Osteoblast (primary cell): ENCODE data around the gene NBPF4. TPM values are rescaled to one million over a fixed set of nuclear protein-coding genes. Genes with fewer than 3 reads are reported as not detected.

Source experiments
- DNase-seq: peaks from one replicate; pipeline ENCODE4 v3.0.0; 2011; ENCODE audit warnings: low spot score, mixed read lengths; ENCODE audit not compliant: insufficient read length; ENCODE audit errors: missing footprints
- H2AFZ ChIP-seq: 2 replicates; pipeline ENCODE4 v1.6.0; 2011; ENCODE audit warnings: mild to moderate bottlenecking, low read length
- H3K27ac ChIP-seq: 2 replicates; pipeline ENCODE4 v1.5.1; 2011; ENCODE audit warnings: mild to moderate bottlenecking, low read depth, low read length, moderate library complexity
- H3K27me3 ChIP-seq: 2 replicates; pipeline ENCODE4 v1.6.0; 2012; ENCODE audit warnings: mild to moderate bottlenecking, control low read depth, inconsistent platforms, low read length, moderate library complexity; ENCODE audit not compliant: insufficient read depth
- H3K36me3 ChIP-seq: 2 replicates; pipeline ENCODE4 v1.5.1; 2011; ENCODE audit warnings: mild to moderate bottlenecking, low read length, control low read depth, moderate library complexity; ENCODE audit not compliant: insufficient read depth
- H3K4me1 ChIP-seq: 2 replicates; pipeline ENCODE4 v1.5.1; 2011; ENCODE audit warnings: mild to moderate bottlenecking, low read length, control low read depth, moderate library complexity; ENCODE audit not compliant: insufficient read depth
- H3K4me2 ChIP-seq: 2 replicates; pipeline ENCODE4 v1.6.0; 2011; ENCODE audit warnings: mild to moderate bottlenecking, low read length; ENCODE audit not compliant: insufficient read depth
- H3K4me3 ChIP-seq: fragments of 200-600 bp; sonication (generic); 3 replicates; pipeline ENCODE4 v1.5.1; 2012; ENCODE audit warnings: mild to moderate bottlenecking, low read length, inconsistent platforms; ENCODE audit not compliant: insufficient read depth
- H3K79me2 ChIP-seq: 2 replicates; pipeline ENCODE4 v1.6.0; 2012; ENCODE audit warnings: mild to moderate bottlenecking, low read length, control low read depth, inconsistent platforms; ENCODE audit not compliant: insufficient read depth
- H3K9me3 ChIP-seq: 2 replicates; pipeline ENCODE4 v1.5.1; 2011; ENCODE audit warnings: low read depth, low read length, control low read depth
- H4K20me1 ChIP-seq: 2 replicates; pipeline ENCODE4 v1.6.0; 2012; ENCODE audit warnings: mild to moderate bottlenecking, low read length, control low read depth; ENCODE audit not compliant: insufficient read depth
- total RNA-seq: library from RNA; depleted of rRNA; stranded (reverse); fragments of >200 nt; gene quantifications from 2 replicates; pipeline ENCODE4 v1.2.3, GENCODE V29; 2012
- TF ChIP-seq, protein P1 (sequence below): IDR thresholded peaks from 2 replicates; pipeline ENCODE4 v1.5.1; 2011; ENCODE audit warnings: mild to moderate bottlenecking, low read depth, low read length, moderate library complexity; ENCODE audit errors: extremely low read depth

NBPF4 gene
- total RNA-seq, 1 donor = under 0.01 TPM

GRCh38 chr1:108182959-108183700, 60.7 kb downstream of the NBPF4 start:
- Histone ChIP-seq H3K4me2 (no peak overlapping the region), H3K27ac (no peak overlapping the region), H3K4me1 (no peaks in the 10 kb centered on the region), H4K20me1 (peaks cover 9% of the 10 kb centered on the region), H3K4me3 (no peak overlapping the region), H3K36me3 (peaks cover 15% of the 10 kb centered on the region), H3K27me3 (no peaks in the 10 kb centered on the region), H3K9me3 (no peaks in the 10 kb centered on the region), H3K79me2 (peaks cover 41% of the 10 kb centered on the region), H2AFZ (no peak overlapping the region)
- TF ChIP-seq, protein P1, sequence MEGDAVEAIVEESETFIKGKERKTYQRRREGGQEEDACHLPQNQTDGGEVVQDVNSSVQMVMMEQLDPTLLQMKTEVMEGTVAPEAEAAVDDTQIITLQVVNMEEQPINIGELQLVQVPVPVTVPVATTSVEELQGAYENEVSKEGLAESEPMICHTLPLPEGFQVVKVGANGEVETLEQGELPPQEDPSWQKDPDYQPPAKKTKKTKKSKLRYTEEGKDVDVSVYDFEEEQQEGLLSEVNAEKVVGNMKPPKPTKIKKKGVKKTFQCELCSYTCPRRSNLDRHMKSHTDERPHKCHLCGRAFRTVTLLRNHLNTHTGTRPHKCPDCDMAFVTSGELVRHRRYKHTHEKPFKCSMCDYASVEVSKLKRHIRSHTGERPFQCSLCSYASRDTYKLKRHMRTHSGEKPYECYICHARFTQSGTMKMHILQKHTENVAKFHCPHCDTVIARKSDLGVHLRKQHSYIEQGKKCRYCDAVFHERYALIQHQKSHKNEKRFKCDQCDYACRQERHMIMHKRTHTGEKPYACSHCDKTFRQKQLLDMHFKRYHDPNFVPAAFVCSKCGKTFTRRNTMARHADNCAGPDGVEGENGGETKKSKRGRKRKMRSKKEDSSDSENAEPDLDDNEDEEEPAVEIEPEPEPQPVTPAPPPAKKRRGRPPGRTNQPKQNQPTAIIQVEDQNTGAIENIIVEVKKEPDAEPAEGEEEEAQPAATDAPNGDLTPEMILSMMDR = no peak
- no peak for DNase-seq

DNA sequence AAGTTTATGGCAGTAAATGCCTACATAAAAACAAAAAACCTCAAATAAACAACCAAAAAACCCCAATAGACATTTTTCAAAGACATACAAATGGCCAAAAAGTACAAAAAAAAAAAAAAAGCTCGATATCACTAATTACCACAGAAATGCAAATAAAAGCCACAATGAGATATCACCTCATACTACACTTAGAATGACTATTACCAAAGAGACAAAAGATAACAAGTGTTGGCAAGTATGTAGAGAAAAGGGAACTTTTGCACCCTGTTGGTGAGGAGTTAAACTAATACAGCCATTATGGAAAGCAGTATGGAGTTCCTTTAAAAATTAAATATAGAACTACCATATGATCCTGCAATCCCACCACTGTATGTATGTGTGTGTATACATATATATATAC, 64.9 kb downstream of the NBPF4 start:
- no peak overlapping the region for H3K27ac ChIP-seq
- H3K79me2 ChIP-seq = peaks cover 39% of the 10 kb centered on the region
- H4K20me1 ChIP-seq = peaks cover 9% of the 10 kb centered on the region

More for the DNA sequence above, 64.9 kb downstream of the NBPF4 start:
- peaks cover 23% of the 10 kb centered on the region for H3K36me3 ChIP-seq
- H3K4me3 ChIP-seq = no peak overlapping the region
- no peak overlapping the region for H3K4me2 ChIP-seq
- TF ChIP-seq, protein P1 = no peak
- no peak overlapping the region for H2AFZ ChIP-seq
- no peaks in the 10 kb centered on the region for H3K27me3 ChIP-seq
- H3K4me1 ChIP-seq = no peaks in the 10 kb centered on the region
- H3K9me3 ChIP-seq = peaks cover 5% of the 10 kb centered on the region
- no peak for DNase-seq

Other genes starting within 250 kb of the NBPF4 start
- 41.3 and 42.3 TPM in 2 replicates for gene SLC25A24, start 43.7 kb downstream of the NBPF4 start, total RNA-seq
- gene NBPF6, start 206.3 kb upstream of the NBPF4 start, total RNA-seq = 0.36 TPM in 1 of 2 replicates, not detected in the other